Karpas-422 (cell line): ENCODE data around the gene SPTBN1. TPM values are rescaled to one million over a fixed set of nuclear protein-coding genes. Genes with fewer than 3 reads are reported as not detected.

Experiments used
- DNase-seq: peaks from one replicate; pipeline ENCODE4 v3.0.0-alpha.2; 2015
- H2AFZ ChIP-seq: fragments of 200-600 bp; sonication (generic); 2 replicates; pipeline ENCODE4 v1.6.1; 2014; ENCODE audit warnings: antibody characterized with exemption, low read length, mixed read lengths
- H3K27ac ChIP-seq: fragments of 200-600 bp; sonication (generic); 2 replicates; pipeline ENCODE4 v1.5.1; 2014; ENCODE audit warnings: mild to moderate bottlenecking, low read length, moderate library complexity
- H3K27me3 ChIP-seq: fragments of 200-600 bp; sonication (generic); 2 replicates; pipeline ENCODE4 v1.6.1; 2014; ENCODE audit warnings: low read length, mixed read lengths
- H3K36me3 ChIP-seq: fragments of 200-600 bp; sonication (generic); 2 replicates; pipeline ENCODE4 v1.6.1; 2014; ENCODE audit warnings: low read length, mixed read lengths; ENCODE audit not compliant: insufficient read depth
- H3K4me1 ChIP-seq: fragments of 200-600 bp; sonication (generic); 2 replicates; pipeline ENCODE4 v1.6.1; 2014; ENCODE audit warnings: mild to moderate bottlenecking, low read length, mixed read lengths
- H3K4me2 ChIP-seq: fragments of 200-600 bp; sonication (generic); 2 replicates; pipeline ENCODE4 v1.6.1; 2014; ENCODE audit warnings: low read length, low read depth, mild to moderate bottlenecking; ENCODE audit not compliant: poor library complexity, severe bottlenecking
- H3K4me3 ChIP-seq: fragments of 200-600 bp; sonication (generic); 2 replicates; pipeline ENCODE4 v1.5.1; 2014; ENCODE audit warnings: mild to moderate bottlenecking, antibody characterized with exemption, low read length, mixed read lengths
- H3K79me2 ChIP-seq: fragments of 200-600 bp; sonication (generic); 2 replicates; pipeline ENCODE4 v1.6.1; 2014; ENCODE audit warnings: mild to moderate bottlenecking, low read length, mixed read lengths
- H3K9ac ChIP-seq: fragments of 200-600 bp; sonication (generic); 2 replicates; pipeline ENCODE4 v1.6.0; 2014; ENCODE audit warnings: low read length
- H3K9me2 ChIP-seq: fragments of 200-600 bp; sonication (generic), shearing (Covaris generic); replicated peaks from 2 replicates; pipeline ENCODE4 v1.6.0; 2014; ENCODE audit warnings: mild to moderate bottlenecking, low read length, moderate library complexity; ENCODE audit not compliant: insufficient read depth
- H3K9me3 ChIP-seq: fragments of 300-700, 200-600 bp; sonication (generic); 2 replicates; pipeline ENCODE4 v1.6.1; 2014; ENCODE audit warnings: low read length, mixed read lengths
- H4K20me1 ChIP-seq: fragments of 200-600 bp; sonication (generic); 2 replicates; pipeline ENCODE4 v1.6.1; 2014; ENCODE audit warnings: mild to moderate bottlenecking, antibody characterized with exemption, low read length, low read depth; ENCODE audit not compliant: insufficient read depth
- total RNA-seq: library from RNA; depleted of rRNA; stranded (reverse); fragments of >200 nt; shearing (Covaris generic); gene quantifications from 2 replicates; pipeline ENCODE4 v1.2.3, GENCODE V29; 2014; ENCODE audit warnings: low replicate concordance

The SPTBN1 gene
- total RNA-seq, 1 experiment from 2014 or later = 6.2 TPM

GRCh38 chr2:54666634-54667265, 210.6 kb downstream of the SPTBN1 start:
- no peaks in the 10 kb centered on the region for H3K27me3 ChIP-seq
- no peak overlapping the region for H3K9ac ChIP-seq
- H3K4me3 ChIP-seq = no peak overlapping the region
- no peaks in the 10 kb centered on the region for H4K20me1 ChIP-seq
- no peak for DNase-seq
- H2AFZ ChIP-seq = no peak overlapping the region
- H3K9me3 ChIP-seq = no peaks in the 10 kb centered on the region
- peaks cover 23% of the 10 kb centered on the region for H3K4me1 ChIP-seq
- no peak overlapping the region for H3K4me2 ChIP-seq
- no peaks in the 10 kb centered on the region for H3K9me2 ChIP-seq
- no peaks in the 10 kb centered on the region for H3K79me2 ChIP-seq
- H3K36me3 ChIP-seq = no peaks in the 10 kb centered on the region
- no peak overlapping the region for H3K27ac ChIP-seq

- H3K9ac ChIP-seq = no peak overlapping the region
These were observed 211.1 kb downstream of the SPTBN1 start for GRCh38 chr2:54667266-54667639.

GRCh38 chr2:54667726-54668650, 211.9 kb downstream of the SPTBN1 start:
- no peaks in the 10 kb centered on the region for H3K36me3 ChIP-seq
- H3K79me2 ChIP-seq = no peaks in the 10 kb centered on the region

More at GRCh38 chr2:54667266-54667639, 211.1 kb downstream of the SPTBN1 start:
- Histone ChIP-seq H3K36me3 (no peaks in the 10 kb centered on the region), H3K9me2 (no peaks in the 10 kb centered on the region), H4K20me1 (no peaks in the 10 kb centered on the region), H3K4me2 (no peak overlapping the region), H3K4me1 (peaks cover 26% of the 10 kb centered on the region), H3K9me3 (no peaks in the 10 kb centered on the region), H3K4me3 (no peak overlapping the region), H3K79me2 (no peaks in the 10 kb centered on the region), H2AFZ (no peak overlapping the region), H3K27ac (no peak overlapping the region), H3K27me3 (no peaks in the 10 kb centered on the region)
- DNase-seq = no peak

GRCh38 chr2:54668711-54669110, 212.6 kb downstream of the SPTBN1 start:
- Histone ChIP-seq H4K20me1 (no peaks in the 10 kb centered on the region), H3K79me2 (no peaks in the 10 kb centered on the region), H3K4me1 (peaks cover 40% of the 10 kb centered on the region), H3K27ac (no peak overlapping the region), H3K9me2 (no peaks in the 10 kb centered on the region), H3K4me3 (no peak overlapping the region), H3K27me3 (no peaks in the 10 kb centered on the region), H3K9ac (no peak overlapping the region), H2AFZ (no peak overlapping the region), H3K9me3 (no peaks in the 10 kb centered on the region), H3K36me3 (no peaks in the 10 kb centered on the region), H3K4me2 (no peak overlapping the region)
- DNase-seq = no peak

More at GRCh38 chr2:54667726-54668650, 211.9 kb downstream of the SPTBN1 start:
- Histone ChIP-seq H4K20me1 (no peaks in the 10 kb centered on the region), H3K4me2 (no peak overlapping the region), H3K9ac (no peak overlapping the region), H3K27me3 (no peaks in the 10 kb centered on the region), H3K9me2 (no peaks in the 10 kb centered on the region), H2AFZ (no peak overlapping the region), H3K4me3 (no peak overlapping the region), H3K9me3 (no peaks in the 10 kb centered on the region), H3K27ac (no peak overlapping the region), H3K4me1 (peaks cover 33% of the 10 kb centered on the region)
- DNase-seq = no peak

- no peak overlapping the region for H3K9ac ChIP-seq
- H4K20me1 ChIP-seq = no peaks in the 10 kb centered on the region
- H3K4me3 ChIP-seq = no peak overlapping the region
- peaks cover 43% of the 10 kb centered on the region for H3K4me1 ChIP-seq
- H3K79me2 ChIP-seq = no peaks in the 10 kb centered on the region
- peak; percentile 60 for DNase-seq
- no peaks in the 10 kb centered on the region for H3K9me3 ChIP-seq
- H3K4me2 ChIP-seq = no peak overlapping the region
- no peaks in the 10 kb centered on the region for H3K36me3 ChIP-seq
- no peaks in the 10 kb centered on the region for H3K27me3 ChIP-seq
- no peaks in the 10 kb centered on the region for H3K9me2 ChIP-seq
- H2AFZ ChIP-seq = no peak overlapping the region
- H3K27ac ChIP-seq = no peak overlapping the region
These were observed 213.8 kb downstream of the SPTBN1 start for GRCh38 chr2:54669677-54670484.

GRCh38 chr2:54670485-54671009, 214.4 kb downstream of the SPTBN1 start:
- H3K4me2 ChIP-seq = no peak overlapping the region
- H3K4me1 ChIP-seq = peaks cover 49% of the 10 kb centered on the region
- DNase-seq = no peak
- no peak overlapping the region for H3K4me3 ChIP-seq
- no peaks in the 10 kb centered on the region for H3K36me3 ChIP-seq
- H3K9me2 ChIP-seq = no peaks in the 10 kb centered on the region
- H3K27me3 ChIP-seq = no peaks in the 10 kb centered on the region
- no peaks in the 10 kb centered on the region for H3K9me3 ChIP-seq
- no peaks in the 10 kb centered on the region for H3K79me2 ChIP-seq
- H4K20me1 ChIP-seq = no peaks in the 10 kb centered on the region
- H3K9ac ChIP-seq = no peak overlapping the region
- no peak overlapping the region for H2AFZ ChIP-seq
- H3K27ac ChIP-seq = no peak overlapping the region

- no peak for DNase-seq
- no peaks in the 10 kb centered on the region for H3K36me3 ChIP-seq
- H3K79me2 ChIP-seq = no peaks in the 10 kb centered on the region
- H3K27ac ChIP-seq = no peak overlapping the region
- no peak overlapping the region for H3K4me3 ChIP-seq
- H4K20me1 ChIP-seq = no peaks in the 10 kb centered on the region
- peaks cover 49% of the 10 kb centered on the region for H3K4me1 ChIP-seq
- no peak overlapping the region for H2AFZ ChIP-seq
- no peak overlapping the region for H3K4me2 ChIP-seq
- H3K9ac ChIP-seq = no peak overlapping the region
- no peaks in the 10 kb centered on the region for H3K9me3 ChIP-seq
- no peaks in the 10 kb centered on the region for H3K27me3 ChIP-seq
- no peaks in the 10 kb centered on the region for H3K9me2 ChIP-seq
These were observed 214.9 kb downstream of the SPTBN1 start for GRCh38 chr2:54671010-54671409.
